ENCODE measurements around the gene KRT222. TPM values are rescaled to one million over a fixed set of nuclear protein-coding genes. Genes with fewer than 3 reads are reported as not detected.

Gene KRT222
- total RNA-seq, 1 experiment from 2014 or later, result 0.53 TPM

DNA sequence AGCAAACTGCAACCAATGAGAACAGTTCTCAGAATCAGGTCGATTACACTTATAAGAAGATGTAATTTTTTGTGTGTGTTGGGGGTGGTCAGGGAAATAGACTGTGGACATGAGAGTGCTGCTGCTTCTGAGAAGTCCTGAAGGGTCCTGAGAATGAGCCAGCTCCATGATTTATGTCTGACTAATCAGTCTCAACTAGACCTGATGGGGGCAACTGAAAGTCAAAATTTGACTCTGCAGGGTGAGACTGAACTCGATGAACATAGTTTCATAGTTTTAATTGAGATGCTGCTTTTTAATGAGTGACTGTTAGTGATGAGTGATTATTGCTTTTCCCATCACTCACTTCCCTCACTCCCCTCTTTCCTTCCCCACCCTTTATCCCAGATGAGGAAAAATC lies 54.6 kb downstream of the KRT222 start:
- Histone ChIP-seq H3K27me3 (no peaks in the 10 kb centered on the region), H3K9me3 (no peaks in the 10 kb centered on the region), H3K36me3 (no peaks in the 10 kb centered on the region), H3K4me3 (no peak overlapping the region)
- no peak for DNase-seq

DNA sequence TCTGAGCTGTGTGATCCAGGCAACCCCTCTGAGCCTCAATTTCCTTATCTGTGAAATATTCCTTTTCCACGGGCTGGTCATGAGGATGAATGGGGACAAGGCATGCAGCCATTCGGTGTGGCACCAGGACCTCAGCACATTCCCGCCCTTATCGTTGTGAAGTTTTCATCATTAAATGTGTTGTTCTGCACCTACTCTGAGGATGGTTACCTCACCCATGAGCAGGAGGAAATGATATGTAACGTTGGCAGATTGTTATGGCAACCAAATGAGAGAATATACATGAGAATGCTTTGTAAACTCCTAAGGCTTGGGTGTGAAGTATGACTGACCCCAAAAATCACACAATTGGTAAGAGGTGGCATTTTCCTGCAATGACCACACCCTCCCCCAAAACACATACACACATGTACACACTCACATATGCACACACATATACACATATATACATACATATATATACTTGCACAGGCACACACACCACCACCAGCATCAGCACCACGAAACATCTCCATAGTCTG lies 56.9 kb downstream of the KRT222 start:
- H3K4me3 ChIP-seq, result no peak overlapping the region
- no peak for DNase-seq
- H3K9me3 ChIP-seq, result no peaks in the 10 kb centered on the region
- no peaks in the 10 kb centered on the region for H3K27me3 ChIP-seq
- no peaks in the 10 kb centered on the region for H3K36me3 ChIP-seq

DNA sequence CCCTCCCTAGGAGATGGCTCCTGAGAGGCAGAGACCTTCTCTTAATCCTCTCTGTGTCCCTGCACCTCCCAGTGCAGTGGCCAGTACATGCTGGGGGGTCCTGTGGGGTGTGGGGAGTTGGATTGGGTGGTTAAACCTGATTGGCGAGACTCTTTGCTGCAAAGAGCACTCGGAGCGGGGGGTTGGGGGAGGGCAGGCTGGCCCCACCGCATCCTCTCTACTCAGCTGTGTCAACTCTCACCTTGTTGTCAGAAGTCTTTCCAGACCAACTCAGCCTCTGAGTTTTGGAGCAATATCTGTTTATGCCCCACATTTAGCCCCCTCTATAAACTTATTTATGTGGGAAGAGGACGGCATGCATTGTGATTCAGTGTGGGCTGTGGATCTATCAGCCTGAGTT lies 57.3 kb downstream of the KRT222 start:
- Histone ChIP-seq H3K27me3 (no peaks in the 10 kb centered on the region), H3K36me3 (no peaks in the 10 kb centered on the region), H3K4me3 (no peak overlapping the region), H3K9me3 (no peaks in the 10 kb centered on the region)
- no peak for DNase-seq

DNA sequence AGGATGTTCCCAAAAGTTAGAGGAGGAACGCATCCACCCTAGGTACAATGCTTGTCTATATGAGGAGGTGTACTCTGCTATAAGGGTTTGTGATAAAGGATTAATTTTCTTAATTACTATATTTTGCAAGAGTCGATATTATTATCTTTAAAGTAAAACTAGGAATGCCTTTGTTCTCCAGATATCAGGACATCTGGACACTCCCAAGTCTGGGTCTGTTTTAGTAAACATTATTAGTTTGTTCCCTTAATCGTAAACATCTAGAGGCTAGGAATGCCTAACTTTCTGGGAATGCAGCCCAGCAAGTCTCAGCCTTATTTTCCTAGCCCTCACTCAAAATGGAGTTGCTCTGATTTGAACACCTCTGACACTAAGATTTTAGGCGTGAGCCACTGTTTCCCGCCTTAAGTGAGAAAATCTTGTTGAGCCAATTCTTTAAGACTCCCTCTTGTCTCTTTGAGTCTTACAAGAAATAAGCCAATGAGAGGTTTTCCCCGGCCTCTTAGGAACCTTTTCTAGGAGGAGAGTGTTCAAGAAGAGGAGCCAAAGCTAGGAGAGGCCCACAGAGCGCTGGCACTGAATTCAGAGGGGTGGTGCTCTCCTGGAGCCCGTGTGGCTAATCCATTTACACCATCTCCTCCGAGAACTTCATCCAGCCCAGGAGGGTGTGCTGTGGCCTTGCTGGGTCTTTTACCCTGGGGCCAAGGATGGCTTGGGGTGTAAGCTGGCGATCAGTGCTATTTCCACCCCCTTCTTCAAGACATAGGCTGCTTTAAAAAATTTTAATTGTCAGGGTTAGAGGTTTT lies 58.2 kb downstream of the KRT222 start:
- no peak for DNase-seq
- H3K27me3 ChIP-seq, result no peaks in the 10 kb centered on the region
- H3K36me3 ChIP-seq, result no peaks in the 10 kb centered on the region
- H3K4me3 ChIP-seq, result no peak overlapping the region
- no peaks in the 10 kb centered on the region for H3K9me3 ChIP-seq

DNA sequence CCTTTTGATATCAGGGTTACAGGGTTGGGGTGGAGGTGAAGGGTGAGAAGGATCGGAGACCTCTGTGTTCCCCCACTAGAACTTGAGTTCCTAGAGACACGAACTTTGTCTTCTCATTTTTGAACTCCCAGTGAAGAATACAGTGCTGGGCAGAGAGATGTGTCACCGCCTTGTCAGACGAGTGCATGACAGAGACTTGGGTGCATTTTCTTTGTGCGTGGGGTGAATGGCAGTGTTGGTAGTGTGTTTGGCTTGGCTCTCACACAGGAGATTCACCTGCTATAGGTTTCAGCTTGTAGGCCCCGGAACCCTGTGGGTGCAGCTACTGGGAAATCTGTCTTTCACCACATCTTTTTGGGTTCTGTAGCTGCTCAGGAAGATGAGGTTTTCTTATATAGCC lies 59.7 kb downstream of the KRT222 start:
- Histone ChIP-seq H3K36me3 (no peaks in the 10 kb centered on the region), H3K27me3 (no peaks in the 10 kb centered on the region), H3K4me3 (no peak overlapping the region), H3K9me3 (no peaks in the 10 kb centered on the region)
- no peak for DNase-seq

Other genes starting within 250 kb of the KRT222 start
- gene TOP2A, start 247.3 kb downstream of the KRT222 start, total RNA-seq (2014; rRNA removed; shearing (Covaris generic); ENCODE audit: low replicate concordance), result 138 and 187 TPM in 2 replicates
- gene IGFBP4, start 221.7 kb downstream of the KRT222 start, total RNA-seq (2014; rRNA removed; shearing (Covaris generic); ENCODE audit: low replicate concordance), result 7.9 and 12.4 TPM in 2 replicates
- not detected in 2 replicates for gene TNS4, start 163.6 kb downstream of the KRT222 start, total RNA-seq (2014; rRNA removed; shearing (Covaris generic); ENCODE audit: low replicate concordance)
- not detected in 2 replicates for gene CCR7, start 99.7 kb downstream of the KRT222 start, total RNA-seq (2014; rRNA removed; shearing (Covaris generic); ENCODE audit: low replicate concordance)
- gene SMARCE1, start 17.4 kb downstream of the KRT222 start, total RNA-seq (2014; rRNA removed; shearing (Covaris generic); ENCODE audit: low replicate concordance), result 57.9 and 83.9 TPM in 2 replicates
- not detected in 2 replicates for gene KRT24, start 38.6 kb upstream of the KRT222 start, total RNA-seq (2014; rRNA removed; shearing (Covaris generic); ENCODE audit: low replicate concordance)
- not detected in 2 replicates for gene KRT25, start 90.2 kb upstream of the KRT222 start, total RNA-seq (2014; rRNA removed; shearing (Covaris generic); ENCODE audit: low replicate concordance)
- not detected in 2 replicates for gene KRT26, start 107.0 kb upstream of the KRT222 start, total RNA-seq (2014; rRNA removed; shearing (Covaris generic); ENCODE audit: low replicate concordance)
- not detected in 2 replicates for gene KRT27, start 117.4 kb upstream of the KRT222 start, total RNA-seq (2014; rRNA removed; shearing (Covaris generic); ENCODE audit: low replicate concordance)
- not detected in 2 replicates for gene KRT28, start 134.8 kb upstream of the KRT222 start, total RNA-seq (2014; rRNA removed; shearing (Covaris generic); ENCODE audit: low replicate concordance)
- 48.4 and 70.6 TPM in 2 replicates for gene KRT10, start 157.4 kb upstream of the KRT222 start, total RNA-seq (2014; rRNA removed; shearing (Covaris generic); ENCODE audit: low replicate concordance)
- not detected in 2 replicates for gene KRT12, start 202.0 kb upstream of the KRT222 start, total RNA-seq (2014; rRNA removed; shearing (Covaris generic); ENCODE audit: low replicate concordance)
- gene KRT20, start 220.1 kb upstream of the KRT222 start, total RNA-seq (2014; rRNA removed; shearing (Covaris generic); ENCODE audit: low replicate concordance), result not detected in 2 replicates